PFSK-1 (cell line): Measurements from ENCODE around the gene PLXND1.

Experiments
- FOXP2 ChIP-seq: optimal IDR thresholded peaks from 2 replicates; pipeline ENCODE3; 2011; ENCODE audit warnings: borderline replicate concordance, control low read depth, inconsistent platforms; ENCODE audit not compliant: insufficient read depth; ENCODE audit errors: extremely low read length, extremely low read depth
- POLR2AphosphoS5 ChIP-seq: IDR thresholded peaks from 2 replicates; pipeline ENCODE4 v1.6.1; 2012; ENCODE audit warnings: low read depth, mild to moderate bottlenecking, control low read depth, low read length, moderate library complexity
- REST ChIP-seq, 2 experiments: IDR thresholded peaks; 2 replicates each; pipeline versions ENCODE4 v1.6.1 to v1.8.0; 2011 to 2012; ENCODE audit warnings: low read depth in 2 of 2, low read length in 2 of 2, control low read depth in 1 of 2, inconsistent platforms in 1 of 2, mild to moderate bottlenecking in 1 of 2, moderate library complexity in 1 of 2; ENCODE audit not compliant: insufficient read depth in 1 of 2
- SIN3A ChIP-seq: IDR thresholded peaks from 2 replicates; pipeline ENCODE4 v1.6.1; 2012; ENCODE audit warnings: mild to moderate bottlenecking, low read length, moderate library complexity, borderline replicate concordance; ENCODE audit not compliant: insufficient read depth
- TAF1 ChIP-seq: IDR thresholded peaks from 2 replicates; pipeline ENCODE4 v1.6.1; 2012; ENCODE audit warnings: low read length, control low read depth, borderline replicate concordance; ENCODE audit not compliant: insufficient read depth

Gene PLXND1

GRCh38 chr3:129564981-129565644 lies 41.4 kb downstream of the PLXND1 start:
- TF ChIP-seq TAF1, result no peak

DNA sequence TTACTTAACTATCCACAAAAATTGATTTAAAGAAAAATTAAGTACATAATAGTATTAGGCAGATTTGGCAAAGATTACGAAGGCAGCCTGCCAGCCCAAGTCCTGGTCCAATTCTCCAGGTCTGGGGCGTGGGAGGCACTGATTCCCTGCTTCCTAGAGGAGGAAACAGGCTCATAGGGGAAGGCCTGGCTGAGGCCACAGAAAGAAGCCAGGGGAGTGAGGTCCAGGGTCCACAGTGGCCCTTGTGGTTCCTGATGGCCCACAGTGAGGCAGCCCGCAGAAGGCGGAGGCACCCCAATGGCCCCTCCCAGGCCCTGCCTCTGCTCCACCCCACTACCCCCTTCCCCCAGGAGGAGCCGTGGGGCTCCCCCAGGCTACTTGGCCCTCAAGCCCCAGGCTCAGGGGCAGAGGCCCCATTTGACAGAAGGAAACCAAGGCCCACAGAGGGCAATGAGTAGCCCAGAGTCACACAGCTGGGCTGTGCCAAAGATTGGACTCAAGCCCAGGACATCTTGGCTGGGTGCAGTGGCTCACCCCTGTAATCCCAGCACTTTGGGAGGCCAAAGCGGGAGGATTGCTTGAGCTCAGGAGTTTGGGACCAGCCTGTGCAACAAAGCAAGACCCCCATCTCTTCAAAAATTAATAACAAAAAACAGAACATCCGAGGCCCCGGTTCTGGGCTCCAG lies 42.5 kb downstream of the PLXND1 start:
- TF ChIP-seq POLR2AphosphoS5, result no peak
- TF ChIP-seq REST (IDR thresholded peaks at IDR 0.05; ENCODE audit: insufficient read depth in 1 of 2, low read depth in 2 of 2, low read length in 2 of 2), result no peak
- TF ChIP-seq FOXP2, result no peak
- no peak for TF ChIP-seq SIN3A

DNA sequence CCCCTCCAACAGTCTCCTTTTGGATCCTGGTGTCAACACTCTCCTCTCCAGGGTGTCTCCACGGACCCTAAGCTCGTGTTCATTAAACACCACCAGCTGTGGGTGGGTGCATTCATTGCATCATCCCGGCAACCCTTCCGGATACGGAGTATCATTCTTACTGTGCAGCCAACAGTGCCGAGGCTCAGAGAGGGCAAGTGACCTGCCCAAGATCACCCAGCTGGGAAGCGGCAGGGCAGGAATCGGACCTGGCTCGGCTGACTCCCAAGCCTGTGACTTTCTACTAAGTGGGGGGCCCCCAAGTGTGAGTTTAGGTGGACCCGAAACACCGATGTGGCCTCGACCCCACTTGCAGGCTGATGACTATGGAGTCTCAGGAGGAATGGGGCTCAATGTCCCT lies 43.1 kb downstream of the PLXND1 start:
- TF ChIP-seq TAF1, result no peak
- no peak for TF ChIP-seq REST (IDR thresholded peaks at IDR 0.05; ENCODE audit: insufficient read depth in 1 of 2, low read depth in 2 of 2, low read length in 2 of 2)
- no peak for TF ChIP-seq FOXP2
- TF ChIP-seq POLR2AphosphoS5, result no peak
- TF ChIP-seq SIN3A, result no peak

GRCh38 chr3:129562803-129563202 lies 43.7 kb downstream of the PLXND1 start:
- TF ChIP-seq SIN3A (no peak), TAF1 (no peak), REST (IDR thresholded peaks at IDR 0.05; ENCODE audit: insufficient read depth in 1 of 2, low read depth in 2 of 2, low read length in 2 of 2) (no peak), FOXP2 (no peak), POLR2AphosphoS5 (no peak)

DNA sequence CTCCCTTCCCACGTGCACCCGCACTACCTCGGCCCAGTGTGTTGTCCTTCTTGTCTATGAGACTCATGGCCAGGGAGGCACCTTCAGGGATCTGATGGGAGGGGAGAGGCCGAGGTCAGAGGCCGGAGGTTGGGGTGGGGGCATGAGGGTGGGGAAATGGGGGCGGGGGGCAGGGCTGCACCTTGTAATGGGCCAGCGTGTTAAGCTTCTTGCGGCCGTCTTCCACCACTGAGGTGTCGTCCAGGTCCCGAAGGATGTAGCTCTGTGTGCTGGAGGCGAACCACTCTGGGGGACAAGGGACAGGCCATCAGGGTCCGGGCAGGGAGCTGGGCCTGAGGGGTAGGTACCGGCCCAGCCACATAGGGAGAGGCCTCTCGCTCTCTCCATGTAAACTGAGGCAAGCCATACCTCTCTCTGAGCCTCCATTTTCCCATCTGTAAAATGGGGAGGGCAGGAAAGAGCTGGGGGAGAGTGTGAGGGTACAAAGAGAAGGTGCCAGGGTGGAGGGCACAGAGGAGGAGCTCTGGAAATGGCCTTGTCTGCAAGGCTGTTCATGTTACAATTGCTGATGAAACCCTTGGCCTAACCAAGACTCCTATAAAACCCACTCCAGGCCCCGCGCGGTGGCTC lies 44.7 kb downstream of the PLXND1 start:
- TF ChIP-seq TAF1, result no peak
- no peak for TF ChIP-seq REST (IDR thresholded peaks at IDR 0.05; ENCODE audit: insufficient read depth in 1 of 2, low read depth in 2 of 2, low read length in 2 of 2)
- no peak for TF ChIP-seq SIN3A
- TF ChIP-seq FOXP2, result no peak
- TF ChIP-seq POLR2AphosphoS5, result no peak
